ENCODE measurements around the gene NOP9. TPM values are rescaled to one million over a fixed set of nuclear protein-coding genes. Genes with fewer than 3 reads are reported as not detected.

Gene NOP9
- total RNA-seq, 1 donor from 2014 or later, result 23.5 TPM

- H3K4me1 ChIP-seq (ENCODE audit: insufficient read depth, low read length), result no peaks in the 10 kb centered on the region
- H3K4me3 ChIP-seq (ENCODE audit: insufficient read depth, low read depth, low read length), result no peak overlapping the region
- FAIRE-seq (no peak), DNase-seq (ENCODE audit: low read depth) (no peak)
- Mint-ChIP-seq H3K27ac (ENCODE audit: unreplicated experiment) (no peak overlapping the region), H3K4me1 (ENCODE audit: low read depth, unreplicated experiment) (peaks cover 8% of the 10 kb centered on the region), H3K36me3 (ENCODE audit: low read depth, unreplicated experiment) (peaks cover 16% of the 10 kb centered on the region), H3K9me3 (ENCODE audit: unreplicated experiment) (no peaks in the 10 kb centered on the region), H3K4me3 (ENCODE audit: unreplicated experiment) (no peak overlapping the region), H3K27me3 (ENCODE audit: low read depth, unreplicated experiment) (no peaks in the 10 kb centered on the region)
- peaks cover 18% of the 10 kb centered on the region for H4K20me1 ChIP-seq (ENCODE audit: insufficient read depth, low read length)
- no peak overlapping the region for H3K4me2 ChIP-seq (ENCODE audit: low read length)
- no peaks in the 10 kb centered on the region for H3K27me3 ChIP-seq (ENCODE audit: insufficient read depth, low read length)
- no peaks in the 10 kb centered on the region for H3K36me3 ChIP-seq (ENCODE audit: insufficient read depth, low read length)
- H3K9ac ChIP-seq (ENCODE audit: low read length), result no peak overlapping the region
- no peaks in the 10 kb centered on the region for H3K79me2 ChIP-seq (ENCODE audit: insufficient read depth, low read length)
- H2AFZ ChIP-seq (ENCODE audit: low read depth, low read length), result no peak overlapping the region
- no peak for TF ChIP-seq CTCF (IDR thresholded peaks at IDR 0.05; ENCODE audit: insufficient read depth, low read depth, low read length)
- no peak for TF ChIP-seq EZH2 (IDR thresholded peaks at IDR 0.05; ENCODE audit: insufficient read depth, low read length)
- H3K27ac ChIP-seq (ENCODE audit: low read depth, low read length), result no peak overlapping the region
- H3K9me3 ChIP-seq (ENCODE audit: insufficient read depth, low read depth, low read length), result no peaks in the 10 kb centered on the region
Observed at GRCh38 chr14:24277071-24277470, 22.6 kb upstream of the NOP9 start.

GRCh38 chr14:24277606-24278321 is 21.9 kb upstream of the NOP9 start:
- Mint-ChIP-seq H3K4me3 (ENCODE audit: unreplicated experiment) (no peak overlapping the region), H3K27me3 (ENCODE audit: low read depth, unreplicated experiment) (no peaks in the 10 kb centered on the region)
- H3K4me1 ChIP-seq (ENCODE audit: insufficient read depth, low read length), result no peaks in the 10 kb centered on the region

More at GRCh38 chr14:24277606-24278321, 21.9 kb upstream of the NOP9 start:
- peaks cover 18% of the 10 kb centered on the region for H4K20me1 ChIP-seq (ENCODE audit: insufficient read depth, low read length)
- no peak overlapping the region for H3K4me2 ChIP-seq (ENCODE audit: low read length)
- no peak overlapping the region for H2AFZ ChIP-seq (ENCODE audit: low read depth, low read length)
- Mint-ChIP-seq H3K9me3 (ENCODE audit: unreplicated experiment) (no peaks in the 10 kb centered on the region), H3K27ac (ENCODE audit: unreplicated experiment) (no peak overlapping the region), H3K36me3 (ENCODE audit: low read depth, unreplicated experiment) (peaks cover 16% of the 10 kb centered on the region), H3K4me1 (ENCODE audit: low read depth, unreplicated experiment) (peaks cover 5% of the 10 kb centered on the region)
- H3K27me3 ChIP-seq (ENCODE audit: insufficient read depth, low read length), result no peaks in the 10 kb centered on the region
- TF ChIP-seq EZH2 (IDR thresholded peaks at IDR 0.05; ENCODE audit: insufficient read depth, low read length), result no peak
- TF ChIP-seq CTCF (IDR thresholded peaks at IDR 0.05; ENCODE audit: insufficient read depth, low read depth, low read length), result no peak
- no peaks in the 10 kb centered on the region for H3K9me3 ChIP-seq (ENCODE audit: insufficient read depth, low read depth, low read length)
- no peak overlapping the region for H3K4me3 ChIP-seq (ENCODE audit: insufficient read depth, low read depth, low read length)
- H3K27ac ChIP-seq (ENCODE audit: low read depth, low read length), result no peak overlapping the region
- DNase-seq (ENCODE audit: low read depth) (no peak), FAIRE-seq (no peak)
- no peaks in the 10 kb centered on the region for H3K79me2 ChIP-seq (ENCODE audit: insufficient read depth, low read length)
- H3K36me3 ChIP-seq (ENCODE audit: insufficient read depth, low read length), result no peaks in the 10 kb centered on the region
- H3K9ac ChIP-seq (ENCODE audit: low read length), result no peak overlapping the region

All from astrocyte (in vitro differentiated cells and primary cell).